HG03039 (cell line): ENCODE measurements around the gene HSD11B1.

Experiments
- ATAC-seq: cut with Tn5 transposase; IDR thresholded peaks from one replicate; pipeline ENCODE4 v1.9.1; 2021; ENCODE audit warnings: mild to moderate bottlenecking, moderate library complexity; ENCODE audit not compliant: unreplicated experiment

Gene HSD11B1

DNA sequence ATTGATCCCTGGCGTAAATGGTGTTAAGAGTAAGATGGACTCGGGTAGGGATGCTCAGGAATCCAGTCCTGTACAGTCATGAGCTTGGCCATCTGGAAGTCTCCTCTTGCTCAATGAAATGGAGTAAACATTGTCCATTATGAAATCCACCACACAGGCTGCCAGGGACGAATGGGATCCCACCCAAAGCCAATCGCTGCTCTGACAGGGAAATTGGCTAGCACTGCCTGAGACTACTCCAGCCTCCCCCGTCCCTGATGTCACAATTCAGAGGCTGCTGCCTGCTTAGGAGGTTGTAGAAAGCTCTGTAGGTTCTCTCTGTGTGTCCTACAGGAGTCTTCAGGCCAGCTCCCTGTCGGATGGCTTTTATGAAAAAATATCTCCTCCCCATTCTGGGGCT, at the start of gene HSD11B1:
Gene HSD11B1, plus strand, starts transcription at position 263 of the 400 bp plus-strand sequence. Its CDS starts 97 bp downstream, at position 360.
- no peak for ATAC-seq

DNA sequence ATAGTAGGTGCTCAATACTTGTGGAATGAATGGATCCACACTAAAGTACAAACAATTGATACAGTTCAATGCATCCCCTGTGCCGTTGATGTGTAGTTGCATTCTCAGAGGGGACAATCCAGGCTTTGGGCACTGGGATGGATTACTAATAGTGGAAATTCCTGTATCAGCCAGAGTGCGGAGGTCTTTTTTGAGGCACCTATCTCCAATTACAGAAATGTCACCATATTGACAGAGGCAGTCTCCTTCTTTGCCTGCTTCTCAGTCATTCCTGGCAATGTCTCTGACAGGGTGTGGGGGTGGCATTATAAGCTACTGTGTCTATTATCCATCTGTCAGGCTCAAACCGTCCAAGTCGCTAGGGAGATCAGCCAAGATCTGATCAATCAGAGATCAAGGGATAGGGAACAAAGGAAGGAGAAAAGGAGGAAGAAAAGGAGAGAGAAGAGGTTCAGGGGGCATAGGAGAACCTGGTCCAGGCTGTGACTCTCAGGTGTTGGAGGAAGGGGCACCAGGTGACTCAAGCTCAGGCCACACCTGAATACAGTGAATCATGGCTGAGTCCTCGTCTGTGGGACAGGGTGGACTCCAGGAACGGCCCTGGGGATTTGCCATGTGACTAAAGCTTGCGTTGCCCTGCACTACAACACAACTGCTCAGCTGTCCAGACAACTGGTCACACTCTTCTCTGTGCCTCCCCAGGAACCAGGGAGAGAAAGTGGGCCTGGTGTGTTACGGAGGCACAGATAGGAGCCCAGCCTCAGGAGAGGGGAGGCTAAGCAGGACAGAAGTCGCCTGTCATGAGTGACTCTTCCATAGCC, 49.0 kb upstream of the HSD11B1 start:
- ATAC-seq = no peak

- ATAC-seq = no peak
These were observed 47.3 kb upstream of the HSD11B1 start for GRCh38 chr1:209657140-209657879.

- no peak for ATAC-seq
These were observed 46.7 kb upstream of the HSD11B1 start for GRCh38 chr1:209657918-209658317.

DNA sequence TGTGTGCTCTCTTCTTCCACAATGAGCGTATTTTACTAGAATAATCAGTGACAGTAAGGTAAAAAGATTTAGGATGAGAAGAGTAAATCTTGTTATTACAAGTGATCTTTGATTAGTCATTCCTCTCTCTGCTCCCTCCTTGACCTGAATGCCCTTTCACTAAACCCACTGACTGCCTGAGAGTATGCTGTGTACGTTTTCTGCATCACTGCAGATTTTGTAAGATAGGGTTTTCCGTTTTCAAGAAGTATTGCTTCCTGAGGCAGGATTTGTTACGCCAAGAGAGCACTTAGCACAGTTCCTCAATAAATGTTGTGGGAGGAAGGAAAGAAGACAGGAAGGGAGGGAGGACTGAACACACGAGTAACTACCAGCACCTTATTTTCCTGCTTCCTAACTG, 44.7 kb upstream of the HSD11B1 start:
- ATAC-seq = no peak

DNA sequence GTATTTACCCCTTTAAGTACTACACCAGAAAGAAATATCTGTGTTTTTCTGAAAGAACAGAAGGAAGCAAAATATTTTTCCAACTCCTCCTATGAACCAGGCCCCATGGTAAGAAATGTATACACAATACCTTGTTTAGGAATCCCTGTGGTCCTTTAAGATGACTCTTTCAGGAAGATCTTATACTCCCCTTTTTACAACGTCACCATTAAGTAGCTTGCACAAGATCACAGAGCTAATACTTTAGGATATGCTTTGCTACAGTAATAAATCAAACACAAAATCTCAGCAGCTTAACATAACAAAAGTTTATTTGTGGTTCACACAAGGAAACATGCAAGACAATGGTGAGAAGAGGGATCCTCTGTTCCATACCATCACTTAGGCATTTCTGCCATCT, 43.6 kb upstream of the HSD11B1 start:
- no peak for ATAC-seq

GRCh38 chr1:209662879-209663327, 41.7 kb upstream of the HSD11B1 start:
- no peak for ATAC-seq

- ATAC-seq = no peak
These were observed 37.5 kb upstream of the HSD11B1 start for GRCh38 chr1:209667103-209667502.

- no peak for ATAC-seq
These were observed 36.9 kb upstream of the HSD11B1 start for GRCh38 chr1:209667708-209668107.

- no peak for ATAC-seq
These were observed 34.1 kb upstream of the HSD11B1 start for GRCh38 chr1:209670441-209671082.

DNA sequence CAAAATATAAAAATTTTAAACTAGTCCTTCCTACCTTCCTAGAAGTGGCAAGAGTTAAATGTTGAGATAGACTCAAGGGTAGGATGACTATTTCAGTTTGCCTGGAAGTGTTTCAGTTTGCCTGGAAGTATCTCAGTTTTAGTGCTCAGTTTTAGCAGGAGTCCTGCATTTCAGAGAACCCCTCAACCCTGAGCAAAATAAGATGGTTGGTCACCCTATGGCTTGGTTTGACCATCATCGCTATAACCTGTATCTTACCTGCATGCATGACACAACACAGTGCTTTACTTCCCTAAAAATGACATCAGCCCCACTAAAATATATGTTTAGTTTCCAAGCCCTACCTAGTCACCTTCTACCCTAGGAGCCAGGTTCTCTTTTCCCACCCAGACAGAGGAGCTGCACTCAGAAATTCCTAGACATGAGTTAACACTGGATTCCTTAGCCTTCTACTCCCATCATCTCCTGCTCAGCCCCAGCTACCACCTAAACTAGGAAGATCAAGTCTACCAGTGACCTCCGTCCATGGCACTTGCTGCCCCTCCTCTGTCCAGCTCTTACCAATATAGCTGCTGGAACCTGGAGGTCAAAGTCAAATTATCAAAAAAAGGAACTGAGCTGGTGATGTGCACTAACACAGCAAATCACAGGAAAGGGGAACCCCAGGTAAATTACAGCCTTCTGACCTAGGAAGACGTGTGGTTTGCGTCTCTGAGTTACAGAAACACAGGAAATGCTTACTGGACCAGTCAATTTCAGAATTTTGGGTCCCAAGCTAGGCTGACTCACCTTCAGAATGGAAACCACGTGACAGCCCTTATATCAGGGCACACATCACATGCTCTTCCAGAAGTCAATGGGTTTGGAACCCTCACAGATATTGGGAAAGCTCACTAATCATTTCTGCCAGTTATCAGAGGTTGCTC, 31.7 kb upstream of the HSD11B1 start:
- ATAC-seq = peak; percentile 72

DNA sequence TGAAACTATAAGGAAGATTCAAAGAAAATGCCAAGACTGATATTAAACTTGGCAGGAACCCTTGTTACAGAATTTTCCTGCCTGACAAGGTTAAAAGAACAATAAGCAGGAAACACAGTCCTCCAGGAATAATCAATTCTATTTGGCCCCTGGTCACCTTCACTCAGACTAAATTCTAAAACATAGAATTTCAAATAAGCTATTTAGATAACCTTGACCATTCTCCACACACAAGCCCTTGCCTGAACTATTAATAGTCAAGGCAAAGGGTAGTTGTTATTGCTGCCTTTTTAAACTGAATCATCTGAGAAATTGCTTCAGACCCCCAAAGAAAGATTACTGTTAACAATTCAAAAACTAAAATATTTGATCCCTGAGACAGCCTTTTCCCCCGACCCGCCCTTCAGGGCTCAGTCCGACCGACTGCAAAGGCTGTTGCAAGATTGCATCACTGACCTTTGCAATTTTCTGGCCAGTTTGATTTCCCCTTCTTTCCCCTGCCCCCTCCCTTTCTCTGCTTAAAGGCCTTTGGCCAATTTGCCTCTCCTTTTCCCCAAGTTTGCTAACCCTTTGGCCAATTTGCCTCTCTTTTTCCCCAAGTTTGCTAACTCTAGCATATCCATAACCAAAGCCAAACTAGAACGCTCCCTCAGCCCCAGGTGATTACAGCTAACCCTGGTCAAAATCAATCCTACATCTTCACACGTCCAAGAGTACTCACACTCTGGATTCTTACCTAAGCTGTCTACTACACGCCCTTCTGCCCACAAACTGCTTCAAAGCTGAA, 30.8 kb upstream of the HSD11B1 start:
- ATAC-seq = no peak

GRCh38 chr1:209674957-209675564, 29.6 kb upstream of the HSD11B1 start, which contains the start of gene G0S2:
TSS of gene G0S2 (plus strand) at chr1:209675412. CDS start at chr1:209675685, 273 bp downstream.
- ATAC-seq = no peak

DNA sequence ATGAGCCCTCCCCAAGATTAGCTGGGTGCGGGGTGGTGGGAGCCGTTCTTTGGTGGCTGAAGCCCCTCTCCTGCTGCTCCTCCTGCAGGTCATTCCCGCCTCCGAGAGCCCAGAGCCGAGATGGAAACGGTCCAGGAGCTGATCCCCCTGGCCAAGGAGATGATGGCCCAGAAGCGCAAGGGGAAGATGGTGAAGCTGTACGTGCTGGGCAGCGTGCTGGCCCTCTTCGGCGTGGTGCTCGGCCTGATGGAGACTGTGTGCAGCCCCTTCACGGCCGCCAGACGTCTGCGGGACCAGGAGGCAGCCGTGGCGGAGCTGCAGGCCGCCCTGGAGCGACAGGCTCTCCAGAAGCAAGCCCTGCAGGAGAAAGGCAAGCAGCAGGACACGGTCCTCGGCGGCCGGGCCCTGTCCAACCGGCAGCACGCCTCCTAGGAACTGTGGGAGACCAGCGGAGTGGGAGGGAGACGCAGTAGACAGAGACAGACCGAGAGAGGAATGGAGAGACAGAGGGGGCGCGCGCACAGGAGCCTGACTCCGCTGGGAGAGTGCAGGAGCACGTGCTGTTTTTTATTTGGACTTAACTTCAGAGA, 29.0 kb upstream of the HSD11B1 start:
- no peak for ATAC-seq

DNA sequence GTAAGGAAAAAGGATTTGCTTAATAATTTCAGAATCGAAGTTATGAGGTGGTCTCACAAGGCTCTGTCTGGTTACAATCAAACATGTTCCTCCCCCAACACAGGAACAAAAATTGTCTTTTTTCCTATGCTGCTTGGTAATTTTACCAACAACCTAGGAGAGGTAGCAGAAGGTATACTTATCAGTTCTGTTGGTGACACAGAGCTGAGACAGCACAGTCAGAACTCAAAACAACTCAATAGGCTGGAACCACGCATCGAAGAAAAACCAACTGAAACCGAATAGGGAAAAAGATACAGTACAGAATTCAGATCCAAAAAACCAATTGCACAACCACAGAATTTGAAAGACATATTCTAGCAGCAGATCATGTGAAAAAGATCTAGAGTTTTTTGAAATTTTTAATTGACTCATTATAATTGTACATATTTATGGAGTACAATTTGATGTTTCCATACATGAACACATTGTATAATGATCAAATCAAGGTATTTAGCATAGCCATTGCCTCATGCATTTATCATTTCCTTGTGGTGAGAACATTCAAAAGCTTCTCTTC, 25.6 kb upstream of the HSD11B1 start:
- no peak for ATAC-seq

GRCh38 chr1:209685821-209686220, 18.8 kb upstream of the HSD11B1 start:
- no peak for ATAC-seq

DNA sequence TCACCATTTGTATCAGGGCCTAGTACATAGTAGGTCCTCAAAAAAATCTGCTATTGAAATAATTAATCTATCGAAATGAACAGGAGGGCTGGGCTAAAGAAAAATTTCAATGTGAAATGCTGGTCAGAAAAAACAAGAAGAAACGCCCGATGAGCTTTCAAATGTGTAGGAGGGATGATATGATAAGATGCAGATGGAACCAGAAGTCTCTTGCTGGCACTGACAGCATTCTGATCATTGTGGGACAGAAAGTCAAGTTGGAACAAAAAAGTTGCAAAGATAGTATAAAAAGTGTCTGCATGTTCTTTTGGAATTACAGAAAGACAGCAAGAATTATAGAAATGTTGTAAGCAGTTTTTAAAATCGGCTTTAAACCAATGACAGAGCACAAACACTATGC, 18.3 kb upstream of the HSD11B1 start:
- no peak for ATAC-seq

- no peak for ATAC-seq
These were observed 15.9 kb upstream of the HSD11B1 start for GRCh38 chr1:209688746-209689234.
